Raji (cell line): Measurements from ENCODE around the gene CMA1.

Experiments used
- POLR2A ChIP-seq: IDR thresholded peaks from 2 replicates; pipeline ENCODE4 v1.6.1; 2011; ENCODE audit warnings: low read depth, low read length, control low read depth; ENCODE audit not compliant: insufficient read depth

Gene CMA1

DNA sequence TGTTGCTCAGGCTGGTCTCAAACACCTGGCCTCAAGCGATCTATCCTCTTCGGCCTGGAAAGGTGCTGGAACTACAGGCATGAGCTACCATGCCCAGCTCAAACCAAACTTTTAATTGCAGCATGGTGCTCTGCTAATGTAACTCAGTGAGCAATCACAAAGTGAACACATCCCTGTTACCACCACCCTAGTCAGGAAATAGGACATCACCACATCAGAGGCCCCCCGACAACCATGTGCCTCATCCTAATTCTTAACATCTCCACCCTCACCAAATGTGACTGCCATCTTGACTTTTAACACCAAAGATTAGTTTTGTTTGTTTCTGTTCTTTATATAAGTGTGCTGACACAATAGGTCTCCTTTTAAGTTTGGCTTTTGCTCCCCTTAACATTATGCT is 42.7 kb downstream of the CMA1 start:
- no peak for TF ChIP-seq POLR2A

DNA sequence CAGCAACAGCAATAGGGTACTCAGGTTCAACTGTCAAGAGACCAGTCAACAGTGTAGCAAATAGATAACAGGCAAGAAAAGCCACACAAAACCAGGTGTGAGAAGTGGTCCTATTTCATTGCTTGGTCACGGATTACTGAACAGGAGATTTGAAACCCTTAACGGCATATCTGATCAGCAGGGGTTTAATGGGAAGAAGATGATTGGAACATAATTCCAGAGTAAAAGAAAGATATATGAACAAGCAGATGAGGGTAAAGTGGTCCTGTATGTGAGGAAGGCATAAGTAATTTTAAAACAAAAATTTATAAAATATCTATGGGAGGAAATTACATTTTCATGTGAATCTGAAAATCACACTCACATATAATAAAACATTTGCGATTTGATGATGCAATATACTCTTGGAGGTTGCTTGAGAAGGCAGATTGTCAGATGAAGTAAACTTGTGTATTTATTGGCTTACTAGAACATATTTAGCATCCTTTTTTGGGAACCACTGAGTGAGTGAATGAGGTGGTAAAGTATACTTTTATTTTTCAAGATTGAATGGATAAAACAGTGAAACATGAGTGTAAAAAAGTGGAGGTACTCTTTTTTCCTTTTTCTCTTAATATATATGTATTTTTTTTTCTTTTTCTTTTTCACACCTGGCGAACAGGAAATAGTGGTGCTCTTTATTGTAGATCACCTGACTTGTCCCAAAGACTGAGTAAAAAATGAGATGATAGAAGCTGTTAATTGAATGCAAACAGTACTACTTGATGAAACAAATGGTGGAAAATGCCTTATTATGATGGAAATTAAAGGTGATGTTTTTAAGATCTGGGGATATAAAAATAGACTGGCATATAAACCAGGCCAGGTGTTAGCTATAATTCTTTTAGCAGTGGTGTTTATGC is 43.9 kb downstream of the CMA1 start:
- TF ChIP-seq POLR2A = no peak

DNA sequence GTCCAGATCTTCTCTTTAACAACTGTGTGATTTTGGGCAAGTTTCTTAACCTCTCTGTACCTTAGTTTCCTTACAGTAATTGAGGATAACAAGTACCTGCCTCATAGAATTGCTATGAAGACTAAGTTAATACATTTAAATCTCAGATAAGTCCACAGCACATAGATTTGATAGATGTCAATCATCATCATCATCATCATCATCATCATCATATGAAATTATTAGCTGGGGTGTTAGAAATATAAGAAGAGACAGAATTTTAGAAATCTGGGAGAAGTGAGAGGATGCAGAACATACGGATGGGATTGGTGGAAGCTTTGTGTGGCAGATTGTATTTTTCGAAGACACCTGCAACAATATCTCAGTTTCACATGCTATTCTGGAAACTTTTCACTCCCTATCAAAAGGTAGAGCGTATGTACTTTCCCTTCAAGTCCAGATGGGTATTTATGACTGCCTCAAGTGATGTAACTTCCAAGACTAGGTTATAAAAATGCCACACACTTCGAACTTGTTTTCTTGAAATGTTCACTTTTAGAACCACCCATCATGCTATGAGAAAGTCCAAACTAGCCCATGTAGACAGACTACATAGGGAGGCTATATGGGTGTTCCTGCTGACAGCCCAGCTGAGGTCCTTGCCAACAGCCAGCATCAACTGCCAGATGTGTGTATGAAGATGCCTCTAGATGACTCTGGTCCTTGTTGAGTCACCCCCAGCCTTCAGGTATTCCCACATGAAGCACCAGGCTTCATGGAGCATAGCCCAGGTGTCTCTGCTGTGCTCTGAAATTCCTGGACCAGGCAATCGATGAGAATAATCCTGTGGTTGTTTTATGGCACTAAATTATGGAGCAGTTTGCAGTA is 44.8 kb downstream of the CMA1 start:
- TF ChIP-seq POLR2A = no peak

- no peak for TF ChIP-seq POLR2A
Observed at GRCh38 chr14:24461336-24461735, 46.7 kb downstream of the CMA1 start.

GRCh38 chr14:24459331-24459730 is 48.7 kb downstream of the CMA1 start:
- TF ChIP-seq POLR2A = no peak

DNA sequence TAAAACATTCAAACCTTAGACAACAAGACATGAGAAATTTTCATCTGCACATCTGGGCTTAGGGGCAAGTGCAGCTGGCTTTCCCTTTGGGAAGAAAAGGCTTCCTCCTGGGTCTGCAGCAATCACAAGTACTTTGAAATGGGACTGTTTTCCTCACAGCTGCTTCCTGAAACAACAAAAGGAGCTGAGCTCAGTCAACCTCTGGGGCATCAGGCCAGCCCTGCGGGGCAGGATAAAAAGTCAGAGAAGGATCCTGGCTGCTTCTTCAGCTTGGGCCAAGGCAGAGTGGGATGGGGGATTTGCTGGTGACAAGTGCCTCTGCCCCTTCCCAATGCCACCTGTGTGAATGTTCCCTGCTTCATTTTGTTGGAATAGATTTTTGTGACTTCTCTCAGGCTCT is 49.3 kb downstream of the CMA1 start:
- no peak for TF ChIP-seq POLR2A

- TF ChIP-seq POLR2A = no peak
Observed at GRCh38 chr14:24456980-24457379, 51.1 kb downstream of the CMA1 start.
